GM12891 (cell line): ENCODE results near the gene LTBP2.

Source experiments
- POLR2A ChIP-seq: IDR thresholded peaks from 2 replicates; pipeline ENCODE4 v1.6.1; 2011; ENCODE audit warnings: low read depth, low read length, control low read depth
- TAF1 ChIP-seq: IDR thresholded peaks from 2 replicates; pipeline ENCODE4 v1.6.1; 2011; ENCODE audit warnings: low read depth, low read length, control low read depth

- TF ChIP-seq TAF1 (no peak), POLR2A (no peak)
Measured at GRCh38 chr14:74551001-74551400, 61.0 kb downstream of the LTBP2 start.
